ENCODE measurements around the gene SERTAD3. TPM values are rescaled to one million over a fixed set of nuclear protein-coding genes. Genes with fewer than 3 reads are reported as not detected.
A peak's percentile ranks its signal among the peaks of the same experiment; 100 is the strongest.

SERTAD3 gene
- polyA plus RNA-seq, 2 of the 4 experiments (the other 2 are of a cell fraction) = 39.7 to 40.2 TPM

DNA sequence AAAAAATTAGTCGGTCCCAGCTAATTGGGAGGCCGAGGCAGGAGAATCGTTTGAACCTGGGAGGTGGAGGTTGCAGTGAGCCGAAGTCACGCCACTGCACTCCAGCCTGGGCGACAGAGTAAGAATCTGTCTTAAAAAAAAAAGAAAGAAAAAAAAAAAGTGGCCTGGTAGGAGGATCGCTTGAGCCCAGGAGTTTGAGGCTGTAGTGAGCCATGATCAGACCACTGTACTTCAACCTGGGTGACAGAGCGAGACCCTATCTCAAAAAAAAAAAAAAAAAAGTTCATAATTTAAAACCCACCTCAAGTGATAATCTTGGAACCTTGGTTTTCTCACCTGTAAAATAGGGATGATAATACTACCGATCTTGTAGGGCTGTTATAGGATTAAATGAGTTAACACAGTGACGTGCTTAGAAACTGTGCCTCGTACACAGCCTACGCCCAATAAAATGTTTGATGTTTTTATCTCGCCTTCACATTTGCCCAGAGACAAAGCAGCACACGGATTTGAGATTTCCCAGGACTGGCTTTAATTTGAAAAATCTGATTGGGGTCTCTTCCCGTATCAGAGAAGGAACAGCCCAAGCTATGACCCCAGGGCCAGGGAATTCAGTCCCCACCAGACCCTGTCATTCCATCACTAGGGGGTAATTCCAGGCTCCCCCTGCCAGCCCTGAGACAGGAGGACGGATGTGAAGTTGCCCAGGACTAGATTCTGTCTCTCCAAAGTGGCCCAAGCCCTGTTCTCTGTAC is 22.0 kb downstream of the SERTAD3 start:
- Histone ChIP-seq H3K4me1 (peaks cover 28% of the 10 kb centered on the region), H3K4me3 (peak overlapping the region; percentile 56), H3K4me2 (peak overlapping the region; percentile 84), H3K27ac (peak overlapping the region; percentile 94 to 96), H3K9me3 (no peaks in the 10 kb centered on the region)
- 77% methylated on average over 16 of the region's 16 CpGs for WGBS (ENCODE audit: missing lambda C conversion rate)
- DNase-seq (ENCODE audit: low read depth in 1 of 2, low spot score in 1 of 2) (no peak), FAIRE-seq (no peak), ATAC-seq (no peak)
- ChIA-PET CTCF (interaction anchor here (0.8 to 26.4 kb wide), 15 partner anchors 14 to 282 kb away, joined by 3 to 950 read pairs (median 4); partner anchors contain the start of genes BLVRB, PRX, SERTAD1 and SERTAD3), POLR2A (interaction anchor here (0.6 to 5.8 kb wide), 8 partner anchors 10 to 841 kb away, joined by 4 to 208 read pairs (median 12); partner anchors contain the start of genes BLVRB, C19orf47, PLD3 and SERTAD3)
- TF ChIP-seq TP53 (CRISPR knock-in tag; IDR thresholded peaks at IDR 0.05) (no peak), HOXA7 (CRISPR knock-in tag; IDR thresholded peaks at IDR 0.05) (0 out of 2 replicates have a peak, but pooled peaks have one; percentile 17)

DNA sequence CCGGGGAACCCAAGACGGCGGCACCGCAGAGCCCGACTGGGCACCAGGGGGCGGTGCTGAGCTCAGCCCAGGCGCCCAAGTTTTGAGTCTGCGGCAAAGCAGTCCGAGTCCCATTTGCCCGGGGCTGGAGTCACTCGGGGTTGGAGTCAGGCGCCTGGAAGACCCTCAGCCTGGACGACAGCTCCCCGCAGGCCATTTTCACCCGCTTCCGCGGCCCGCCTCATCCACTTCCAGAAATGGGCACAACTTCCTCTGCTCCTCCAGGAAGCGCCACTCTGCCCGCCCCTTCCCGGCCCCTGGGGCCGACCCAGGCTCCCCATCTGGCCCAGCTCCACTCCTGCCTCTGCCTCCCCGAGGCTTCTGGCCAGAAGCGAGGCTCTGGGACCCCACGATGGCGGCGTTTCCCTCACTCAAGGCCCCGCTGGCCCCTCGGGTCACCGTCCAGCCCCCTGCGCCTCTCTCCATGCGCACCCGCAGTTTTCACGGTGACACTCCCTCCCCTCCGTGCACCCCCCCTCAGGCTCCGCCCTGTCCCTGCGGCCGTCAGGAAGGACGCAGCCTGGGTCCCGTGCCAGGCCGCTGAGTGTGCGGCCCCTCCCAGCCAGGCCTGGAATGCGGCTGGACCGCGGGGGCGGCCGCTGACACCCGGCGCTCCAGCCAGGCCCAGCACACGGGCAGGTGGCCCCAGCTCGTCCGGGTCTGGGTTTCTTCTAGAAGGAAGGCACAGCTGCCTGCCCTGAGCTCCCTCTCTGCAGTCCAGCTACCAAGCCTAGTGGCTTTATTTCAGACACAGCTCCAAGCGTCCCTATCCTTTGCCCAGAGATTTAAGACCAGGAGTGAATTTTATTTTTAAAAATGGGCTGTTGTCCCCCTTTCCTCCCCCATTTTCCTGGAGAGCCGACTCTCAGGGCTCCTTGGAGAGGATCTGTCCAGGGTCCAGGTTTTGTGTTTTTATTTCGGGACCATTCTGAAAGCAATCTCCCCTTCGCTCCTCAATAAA is 23.1 kb downstream of the SERTAD3 start:
- Histone ChIP-seq H3K4me1 (peaks cover 34% of the 10 kb centered on the region), H3K4me2 (peak overlapping the region; percentile 84), H3K27ac (peak overlapping the region; percentile 94 to 96), H3K4me3 (peak overlapping the region; percentile 56), H3K9me3 (no peaks in the 10 kb centered on the region)
- FAIRE-seq (peak; percentile 88), ATAC-seq (peak; percentile 65 to 79), DNase-seq (ENCODE audit: low read depth in 1 of 2, low spot score in 1 of 2) (peak; percentile 97 to 99)
- 4% methylated on average over 56 of the region's 56 CpGs for WGBS (ENCODE audit: missing lambda C conversion rate)
- POLR2A ChIA-PET = interaction anchor here (0.6 to 2.9 kb wide), 21 partner anchors 10 to 842 kb away, joined by 3 to 62 read pairs (median 7); partner anchors contain the start of genes BLVRB, C19orf47, PLD3 and SERTAD3
- CTCF ChIA-PET = interaction anchor here (0.6 to 26.4 kb wide), 64 partner anchors 13 to 1159 kb away, joined by 3 to 950 read pairs (median 4); partner anchors contain the start of genes BLVRB, C19orf47, PRX and SERTAD1
- TF ChIP-seq, protein P1, sequence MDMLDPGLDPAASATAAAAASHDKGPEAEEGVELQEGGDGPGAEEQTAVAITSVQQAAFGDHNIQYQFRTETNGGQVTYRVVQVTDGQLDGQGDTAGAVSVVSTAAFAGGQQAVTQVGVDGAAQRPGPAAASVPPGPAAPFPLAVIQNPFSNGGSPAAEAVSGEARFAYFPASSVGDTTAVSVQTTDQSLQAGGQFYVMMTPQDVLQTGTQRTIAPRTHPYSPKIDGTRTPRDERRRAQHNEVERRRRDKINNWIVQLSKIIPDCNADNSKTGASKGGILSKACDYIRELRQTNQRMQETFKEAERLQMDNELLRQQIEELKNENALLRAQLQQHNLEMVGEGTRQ (IDR thresholded peaks at IDR 0.05) = peak; percentile 59
- TF ChIP-seq HDAC2 (IDR thresholded peaks at IDR 0.05) (no peak; the same call in 1 of the 2 replicates), MYC (IDR thresholded peaks at IDR 0.05; ENCODE audit: borderline replicate concordance, low read length) (peak; percentile 91), RFX5 (IDR thresholded peaks at IDR 0.05) (peak; percentile 42; the same call in 1 of the 2 replicates), ESRRA (IDR thresholded peaks at IDR 0.05; ENCODE audit: borderline replicate concordance, low read length) (peak; percentile 32), GATA3 (IDR thresholded peaks at IDR 0.05; ENCODE audit: borderline replicate concordance) (peak; percentile 55; the same call in 1 of the 2 replicates), BHLHE40 (IDR thresholded peaks at IDR 0.05; ENCODE audit: low read depth, low read length) (peak; percentile 99), NR3C1 (IDR thresholded peaks at IDR 0.05) (no peak), RARB (CRISPR knock-in tag; IDR thresholded peaks at IDR 0.05) (peak; percentile 70), RAD21 (conservative IDR thresholded peaks at IDR 0.05 in 1 of 2, IDR thresholded peaks at IDR 0.05 in 1 of 2) (peak; percentile 67 to 85), PHF8 (IDR thresholded peaks at IDR 0.05; ENCODE audit: borderline replicate concordance, low read depth) (peak; percentile 92), RCOR1 (IDR thresholded peaks at IDR 0.05; ENCODE audit: low read depth, low read length) (no peak), SMC3 (IDR thresholded peaks at IDR 0.05) (peak; percentile 98), HOXA7 (CRISPR knock-in tag; IDR thresholded peaks at IDR 0.05) (peak; percentile 95; the same call in 1 of the 2 replicates), EHF (CRISPR knock-in tag; IDR thresholded peaks at IDR 0.05) (peak; percentile 80), CHD2 (IDR thresholded peaks at IDR 0.05; ENCODE audit: low read length, partially characterized antibody) (peak; percentile 37), JUN (IDR thresholded peaks at IDR 0.05) (peak; percentile 93 to 97; a peak in 4 of 5 replicates), HOXB5 (CRISPR knock-in tag; IDR thresholded peaks at IDR 0.05) (peak; percentile 67), JUNB (IDR thresholded peaks at IDR 0.05) (no peak), HOXB13 (CRISPR knock-in tag; IDR thresholded peaks at IDR 0.05; ENCODE audit: low read depth) (peak; percentile 68; the same call in 1 of the 2 replicates), RNF2 (IDR thresholded peaks at IDR 0.05; ENCODE audit: borderline replicate concordance, low read depth) (no peak)
- TF ChIP-seq, protein P2, sequence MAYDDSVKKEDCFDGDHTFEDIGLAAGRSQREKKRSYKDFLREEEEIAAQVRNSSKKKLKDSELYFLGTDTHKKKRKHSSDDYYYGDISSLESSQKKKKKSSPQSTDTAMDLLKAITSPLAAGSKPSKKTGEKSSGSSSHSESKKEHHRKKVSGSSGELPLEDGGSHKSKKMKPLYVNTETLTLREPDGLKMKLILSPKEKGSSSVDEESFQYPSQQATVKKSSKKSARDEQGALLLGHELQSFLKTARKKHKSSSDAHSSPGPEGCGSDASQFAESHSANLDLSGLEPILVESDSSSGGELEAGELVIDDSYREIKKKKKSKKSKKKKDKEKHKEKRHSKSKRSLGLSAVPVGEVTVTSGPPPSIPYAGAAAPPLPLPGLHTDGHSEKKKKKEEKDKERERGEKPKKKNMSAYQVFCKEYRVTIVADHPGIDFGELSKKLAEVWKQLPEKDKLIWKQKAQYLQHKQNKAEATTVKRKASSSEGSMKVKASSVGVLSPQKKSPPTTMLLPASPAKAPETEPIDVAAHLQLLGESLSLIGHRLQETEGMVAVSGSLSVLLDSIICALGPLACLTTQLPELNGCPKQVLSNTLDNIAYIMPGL (CRISPR knock-in tag; IDR thresholded peaks at IDR 0.05; ENCODE audit: borderline replicate concordance) = peak; percentile 98
- TF ChIP-seq, protein P3, sequence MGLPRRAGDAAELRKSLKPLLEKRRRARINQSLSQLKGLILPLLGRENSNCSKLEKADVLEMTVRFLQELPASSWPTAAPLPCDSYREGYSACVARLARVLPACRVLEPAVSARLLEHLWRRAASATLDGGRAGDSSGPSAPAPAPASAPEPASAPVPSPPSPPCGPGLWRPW (IDR thresholded peaks at IDR 0.05) = no peak
- TF ChIP-seq, protein P4, sequence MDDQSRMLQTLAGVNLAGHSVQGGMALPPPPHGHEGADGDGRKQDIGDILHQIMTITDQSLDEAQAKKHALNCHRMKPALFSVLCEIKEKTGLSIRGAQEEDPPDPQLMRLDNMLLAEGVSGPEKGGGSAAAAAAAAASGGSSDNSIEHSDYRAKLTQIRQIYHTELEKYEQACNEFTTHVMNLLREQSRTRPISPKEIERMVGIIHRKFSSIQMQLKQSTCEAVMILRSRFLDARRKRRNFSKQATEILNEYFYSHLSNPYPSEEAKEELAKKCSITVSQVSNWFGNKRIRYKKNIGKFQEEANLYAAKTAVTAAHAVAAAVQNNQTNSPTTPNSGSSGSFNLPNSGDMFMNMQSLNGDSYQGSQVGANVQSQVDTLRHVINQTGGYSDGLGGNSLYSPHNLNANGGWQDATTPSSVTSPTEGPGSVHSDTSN (IDR thresholded peaks at IDR 0.05) = peak; percentile 72; the same call in 1 of the 2 replicates
- TF ChIP-seq, protein P5, sequence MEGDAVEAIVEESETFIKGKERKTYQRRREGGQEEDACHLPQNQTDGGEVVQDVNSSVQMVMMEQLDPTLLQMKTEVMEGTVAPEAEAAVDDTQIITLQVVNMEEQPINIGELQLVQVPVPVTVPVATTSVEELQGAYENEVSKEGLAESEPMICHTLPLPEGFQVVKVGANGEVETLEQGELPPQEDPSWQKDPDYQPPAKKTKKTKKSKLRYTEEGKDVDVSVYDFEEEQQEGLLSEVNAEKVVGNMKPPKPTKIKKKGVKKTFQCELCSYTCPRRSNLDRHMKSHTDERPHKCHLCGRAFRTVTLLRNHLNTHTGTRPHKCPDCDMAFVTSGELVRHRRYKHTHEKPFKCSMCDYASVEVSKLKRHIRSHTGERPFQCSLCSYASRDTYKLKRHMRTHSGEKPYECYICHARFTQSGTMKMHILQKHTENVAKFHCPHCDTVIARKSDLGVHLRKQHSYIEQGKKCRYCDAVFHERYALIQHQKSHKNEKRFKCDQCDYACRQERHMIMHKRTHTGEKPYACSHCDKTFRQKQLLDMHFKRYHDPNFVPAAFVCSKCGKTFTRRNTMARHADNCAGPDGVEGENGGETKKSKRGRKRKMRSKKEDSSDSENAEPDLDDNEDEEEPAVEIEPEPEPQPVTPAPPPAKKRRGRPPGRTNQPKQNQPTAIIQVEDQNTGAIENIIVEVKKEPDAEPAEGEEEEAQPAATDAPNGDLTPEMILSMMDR (IDR thresholded peaks at IDR 0.05) = peak; percentile 99
- TF ChIP-seq, protein P6, sequence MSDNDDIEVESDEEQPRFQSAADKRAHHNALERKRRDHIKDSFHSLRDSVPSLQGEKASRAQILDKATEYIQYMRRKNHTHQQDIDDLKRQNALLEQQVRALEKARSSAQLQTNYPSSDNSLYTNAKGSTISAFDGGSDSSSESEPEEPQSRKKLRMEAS (IDR thresholded peaks at IDR 0.05) = peak; percentile 96

Data from A549 (cell line).